GM19240 (cell line): ENCODE results near the gene ZNF300.
A peak's percentile ranks its signal among the peaks of the same experiment; 100 is the strongest.
"Not testable (repeated sequence)": the region's sequence is repeated elsewhere in the genome, so short reads cannot be mapped to it uniquely, and the experiment has no call there.

Experiments used
- DNase-seq: peaks from one replicate; pipeline ENCODE4 v3.0.0; 2011; ENCODE audit warnings: low spot score; ENCODE audit not compliant: insufficient read length

ZNF300 gene

DNA sequence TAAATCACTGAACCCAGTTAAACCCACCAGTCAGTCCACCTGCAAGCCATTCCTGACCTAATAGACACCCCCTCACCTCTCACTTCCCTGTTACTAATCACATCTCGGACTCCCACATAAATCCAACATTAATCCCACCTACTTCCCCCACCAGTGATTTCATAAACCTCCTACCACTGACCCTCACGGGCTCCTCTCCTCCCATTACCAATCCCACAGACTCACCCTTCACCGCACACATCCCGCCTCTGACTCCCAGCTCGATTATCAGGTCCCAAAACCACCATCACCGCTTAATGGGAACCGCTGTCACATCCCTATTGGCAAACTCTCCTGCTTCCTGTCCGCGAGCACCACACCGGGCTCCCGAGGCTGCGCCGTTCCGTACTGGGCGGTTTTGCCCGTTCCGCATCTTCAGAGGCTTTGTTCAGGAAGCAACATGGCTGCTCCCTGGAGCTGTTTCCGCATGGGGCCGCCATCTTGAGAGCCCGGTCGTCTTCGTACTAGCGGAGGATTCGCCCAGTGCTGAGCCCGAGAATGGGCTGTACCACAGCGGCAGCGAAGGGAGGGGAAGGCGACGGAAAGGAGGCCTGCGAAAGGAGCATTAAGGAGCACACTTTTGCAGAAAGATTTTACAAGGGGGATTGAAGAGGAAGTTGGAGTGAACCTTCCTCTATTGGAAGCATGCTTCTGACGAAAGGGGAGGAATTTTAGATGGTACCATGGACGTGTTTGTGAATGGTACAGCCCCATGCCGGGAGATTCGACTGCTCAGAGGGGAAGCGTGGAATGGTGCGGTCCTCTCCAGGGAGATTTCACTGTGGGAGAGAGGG is at the start of gene ZNF300:
ZNF300 (minus strand) TSS at position 502 of the 833 bp plus-strand sequence. CDS start 1,825 bp downstream, outside the sequence.
- DNase-seq = no peak

DNA sequence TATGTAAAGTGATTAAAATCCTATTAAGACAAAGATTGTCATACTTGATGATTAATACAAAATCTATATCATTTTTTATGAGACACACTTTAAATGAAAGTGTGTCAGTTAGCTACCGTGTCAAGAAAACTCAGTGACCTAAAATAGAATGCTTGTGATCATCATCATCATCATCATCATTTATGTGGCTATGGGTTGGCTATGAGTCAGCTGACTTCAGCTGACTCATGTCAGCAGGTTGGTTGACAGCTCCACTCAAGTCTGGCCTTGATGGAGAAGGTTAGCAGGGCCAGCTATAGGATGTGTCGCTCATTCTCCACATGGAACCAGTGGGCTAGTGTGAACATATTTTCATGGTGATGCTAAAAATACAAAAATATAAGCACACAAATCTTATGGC is 43.8 kb upstream of the ZNF300 start:
- no peak for DNase-seq

DNA sequence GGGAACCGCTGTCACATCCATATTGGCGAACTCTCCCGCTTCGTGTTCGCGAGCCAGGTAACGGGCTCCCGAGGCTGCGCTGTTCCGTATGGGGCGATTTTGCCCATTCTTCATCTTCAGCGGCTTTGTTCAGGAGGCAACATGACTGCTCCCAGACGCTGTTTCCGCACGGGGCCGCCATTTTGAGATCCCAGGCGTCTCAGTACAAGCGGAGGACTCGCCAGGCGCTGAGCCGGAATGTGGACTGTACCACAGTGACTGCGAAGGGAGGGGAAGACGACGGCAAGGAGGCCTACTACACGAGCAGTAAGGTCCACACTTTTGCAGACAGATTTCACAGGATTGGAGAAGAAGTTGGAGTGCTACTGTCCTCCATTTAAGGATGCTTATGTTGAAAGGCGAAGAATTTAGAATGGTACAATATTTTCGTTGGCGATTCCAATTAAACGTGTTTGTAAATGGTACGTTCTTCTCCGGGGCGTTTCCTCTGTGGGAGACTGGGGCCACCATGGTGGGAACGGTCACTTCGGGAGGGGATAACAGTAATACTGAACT is 41.6 kb upstream of the ZNF300 start:
- DNase-seq = no peak

DNA sequence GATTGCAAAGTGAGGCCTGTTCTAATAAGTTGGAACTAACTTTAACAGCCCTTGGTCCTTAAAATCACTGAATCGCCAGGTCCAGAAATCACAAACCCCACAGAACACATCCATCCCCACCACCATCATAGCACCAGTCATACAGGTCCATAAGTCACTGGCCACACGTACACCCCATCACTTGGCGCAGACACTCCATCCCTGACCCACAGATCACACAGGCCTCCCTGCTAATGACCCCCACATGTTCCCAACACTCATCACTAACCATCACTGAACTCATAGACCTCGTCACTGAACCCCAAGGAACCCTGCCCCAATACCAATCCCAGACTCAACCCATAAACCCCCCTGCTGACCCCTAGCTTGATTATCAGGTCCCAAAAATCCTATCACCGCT is 41.2 kb upstream of the ZNF300 start:
- DNase-seq = no peak

DNA sequence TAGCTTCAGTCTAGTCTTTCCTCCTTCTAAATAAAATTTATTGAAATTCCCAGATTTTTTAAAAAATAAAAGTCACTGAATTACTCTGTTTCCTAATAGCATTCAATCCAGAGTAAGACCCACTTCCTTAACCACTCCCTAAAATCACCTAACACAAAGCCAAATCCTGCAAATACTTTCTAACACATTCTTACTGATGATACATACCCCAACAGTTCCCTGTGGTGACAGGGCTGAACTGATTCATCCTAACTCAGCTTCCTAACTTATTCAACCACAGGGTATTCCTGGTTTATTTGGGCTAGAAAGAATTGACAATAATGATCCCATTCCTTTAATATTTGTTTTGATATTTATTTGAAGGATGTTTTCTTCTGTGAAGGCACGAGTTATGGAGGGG is 40.7 kb upstream of the ZNF300 start:
- DNase-seq = no peak

DNA sequence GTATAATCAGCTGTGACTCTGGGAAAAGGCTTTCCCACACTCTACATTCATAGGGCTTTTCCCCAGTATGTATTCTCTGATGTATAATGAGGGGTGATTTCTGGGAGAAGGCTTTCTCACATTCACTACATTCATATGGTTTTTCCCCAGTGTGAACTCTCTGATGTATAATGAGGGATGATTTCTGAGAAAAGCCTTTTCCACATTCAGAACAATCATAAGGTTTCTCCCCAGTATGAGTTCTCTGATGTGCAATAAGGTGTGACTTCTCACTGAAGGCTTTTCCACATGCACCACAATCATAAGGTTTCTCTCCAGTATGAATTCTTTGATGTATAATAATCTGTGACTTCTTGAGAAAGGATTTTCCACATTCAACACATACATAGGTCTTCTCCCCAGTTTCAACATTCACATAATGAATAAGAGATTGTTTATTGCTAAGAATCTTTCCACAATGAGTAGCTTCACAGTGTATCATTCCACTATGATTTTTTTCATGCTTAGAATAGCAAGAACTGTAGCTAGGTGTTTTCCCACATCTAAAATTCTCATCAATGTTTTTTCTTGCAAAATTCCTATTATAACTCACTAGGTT is 26.7 kb upstream of the ZNF300 start:
- DNase-seq = no peak

DNA sequence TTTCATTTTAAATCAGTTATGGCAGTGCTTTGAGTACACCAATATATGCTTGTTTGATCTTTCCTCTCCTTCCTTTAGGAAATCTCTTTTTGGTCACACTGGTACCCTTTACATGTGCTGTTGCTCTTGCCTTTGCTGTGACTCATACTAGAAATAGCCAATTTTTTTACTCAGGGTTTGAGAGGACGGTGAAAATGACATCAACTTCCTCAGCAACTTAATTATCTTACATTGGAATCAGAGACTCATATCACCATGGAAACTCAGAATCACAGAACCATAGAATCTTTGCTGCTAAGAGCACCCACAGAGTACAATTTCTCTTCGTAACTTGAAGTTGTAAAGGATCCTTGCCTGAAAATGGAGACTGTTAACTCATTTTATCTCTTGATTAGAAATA is 13.8 kb upstream of the ZNF300 start:
- no peak for DNase-seq

DNA sequence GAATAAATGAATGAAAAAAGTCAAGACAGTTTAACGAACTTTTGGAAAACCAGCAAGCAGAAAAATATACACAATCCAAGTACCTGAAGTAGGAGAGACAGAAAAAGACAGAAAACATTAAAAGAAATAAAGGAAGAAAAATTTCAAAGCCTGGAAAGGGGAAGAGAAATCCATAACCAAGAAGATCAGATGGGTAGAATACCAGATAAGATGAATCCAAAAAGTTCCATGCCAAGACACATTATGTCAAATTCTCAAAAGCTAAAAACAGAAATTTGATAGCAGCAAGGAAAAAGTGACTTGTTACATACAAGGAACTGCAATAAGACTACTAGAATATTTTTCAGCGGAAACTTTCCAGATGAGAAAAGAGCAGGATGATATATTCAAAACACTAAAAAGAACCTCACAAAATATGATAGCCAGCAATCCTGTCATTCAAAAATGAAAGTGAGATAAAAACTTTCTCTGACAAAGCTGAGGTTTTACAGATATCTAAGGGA is 7.6 kb upstream of the ZNF300 start:
- DNase-seq = no peak

DNA sequence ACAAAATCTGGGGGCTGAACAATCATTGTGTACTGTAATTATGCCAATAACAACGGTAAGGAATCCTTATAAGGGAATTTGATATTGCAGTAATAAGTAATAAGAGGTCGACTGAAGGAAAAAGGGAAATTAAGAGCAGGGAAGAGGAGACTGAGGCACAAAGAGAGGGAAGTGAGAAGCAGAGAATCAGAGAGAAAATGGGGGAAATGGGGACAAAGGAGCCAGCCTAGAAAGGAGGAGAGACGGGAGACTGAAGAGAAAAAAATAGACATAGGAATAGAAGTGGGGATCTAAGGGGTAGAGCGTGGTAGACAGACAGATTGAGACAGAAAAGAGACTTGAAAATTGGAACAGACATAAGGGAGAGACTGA is 518 bp upstream of the ZNF300 start:
- no peak for DNase-seq

DNA sequence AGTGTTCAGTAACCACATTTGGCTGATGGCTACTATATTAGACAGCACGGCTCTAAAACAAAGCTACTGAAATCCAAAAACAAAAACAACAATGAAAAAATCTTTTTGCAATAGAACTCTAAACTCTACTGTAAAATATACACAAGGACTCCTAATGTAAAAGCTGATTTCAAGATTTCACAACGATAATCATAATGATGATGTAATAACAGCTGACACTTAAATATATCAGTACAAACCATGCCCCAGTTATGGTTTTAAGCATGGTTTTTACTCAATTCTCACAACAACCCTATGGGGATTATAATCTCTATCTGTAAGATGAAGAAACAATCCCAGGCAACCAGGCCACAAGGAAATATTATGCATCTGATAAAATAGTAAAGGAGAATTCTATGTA is 3.3 kb downstream of the ZNF300 start:
- DNase-seq = no peak

DNA sequence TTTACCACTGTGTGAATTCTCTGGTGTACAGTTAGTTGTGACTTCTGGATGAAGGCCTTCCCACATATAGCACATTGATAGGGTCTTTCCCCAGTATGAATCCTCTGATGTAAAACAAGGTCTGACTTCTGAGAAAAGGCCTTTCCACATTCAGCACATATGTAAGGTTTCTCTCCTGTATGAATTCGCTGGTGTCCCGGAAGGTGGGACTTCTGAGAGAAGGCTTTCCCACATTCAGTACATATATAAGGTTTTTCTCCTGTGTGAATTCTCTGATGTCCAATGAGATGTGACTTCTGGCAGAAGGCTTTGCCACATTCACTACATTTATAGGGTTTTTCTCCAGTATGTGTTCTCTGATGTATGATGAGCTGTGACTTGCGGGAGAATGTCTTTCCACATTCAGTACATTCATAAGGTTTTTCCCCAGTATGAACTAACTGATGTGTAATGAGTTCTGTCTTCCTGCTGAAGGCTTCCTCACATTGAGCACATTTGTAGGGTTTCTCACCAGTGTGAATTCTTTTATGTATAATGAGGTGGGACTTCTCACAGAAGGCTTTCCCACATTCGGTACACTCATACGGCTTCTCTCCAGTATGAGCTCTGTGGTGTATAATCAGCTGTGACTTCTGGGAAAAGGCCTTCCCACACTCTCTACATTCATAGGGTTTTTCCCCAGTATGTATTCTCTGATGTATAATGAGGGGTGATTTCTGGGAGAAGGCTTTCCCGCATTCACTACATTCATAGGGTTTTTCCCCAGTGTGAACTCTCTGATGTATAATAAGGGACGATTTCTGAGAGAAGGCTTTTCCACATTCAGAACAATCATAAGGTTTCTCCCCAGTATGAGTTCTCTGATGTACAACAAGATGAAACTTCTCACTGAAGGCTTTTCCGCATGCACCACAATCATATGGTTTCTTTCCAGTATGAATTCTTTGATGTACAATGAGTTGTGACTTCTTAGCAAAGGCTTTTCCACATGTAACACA is 9.1 kb downstream of the ZNF300 start:
- no peak for DNase-seq

DNA sequence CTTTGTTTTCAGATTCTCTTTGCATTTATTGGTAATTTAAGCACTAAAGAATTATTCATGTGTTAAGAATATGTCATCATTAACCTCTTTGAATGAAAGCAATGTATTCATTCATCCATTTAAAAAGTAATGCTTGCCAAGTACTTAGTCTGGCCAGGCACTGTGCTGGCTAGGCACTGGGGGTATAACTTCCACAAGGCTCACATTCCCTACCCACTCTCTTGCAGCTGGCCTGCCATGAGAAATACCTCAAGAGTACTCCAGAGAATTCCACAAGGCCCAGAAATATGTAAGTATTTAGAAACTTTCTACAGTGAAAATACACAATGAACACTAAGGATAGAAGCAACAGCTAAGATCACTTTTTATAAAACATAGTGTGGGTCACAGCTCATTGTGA is 25.4 kb downstream of the ZNF300 start:
- no peak for DNase-seq

DNA sequence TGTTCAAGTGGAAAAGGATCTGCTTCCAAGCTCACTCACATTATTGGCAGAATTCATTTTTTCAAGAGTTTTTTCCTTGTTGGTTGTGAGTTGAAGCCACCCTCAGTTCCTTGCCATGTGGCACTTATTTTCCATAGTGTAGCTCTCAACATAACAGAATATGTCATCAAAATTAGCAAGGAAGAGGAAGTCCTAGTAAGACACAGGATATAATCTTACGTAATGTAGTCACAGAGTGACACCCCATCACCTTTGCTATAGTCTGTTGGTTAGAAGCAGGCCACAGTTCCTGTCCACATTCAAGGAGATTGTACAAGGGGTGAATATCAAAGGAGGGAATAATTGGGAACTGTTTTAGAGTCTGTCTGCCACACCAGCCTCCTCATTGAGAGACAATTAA is 42.7 kb downstream of the ZNF300 start:
- DNase-seq = no peak

DNA sequence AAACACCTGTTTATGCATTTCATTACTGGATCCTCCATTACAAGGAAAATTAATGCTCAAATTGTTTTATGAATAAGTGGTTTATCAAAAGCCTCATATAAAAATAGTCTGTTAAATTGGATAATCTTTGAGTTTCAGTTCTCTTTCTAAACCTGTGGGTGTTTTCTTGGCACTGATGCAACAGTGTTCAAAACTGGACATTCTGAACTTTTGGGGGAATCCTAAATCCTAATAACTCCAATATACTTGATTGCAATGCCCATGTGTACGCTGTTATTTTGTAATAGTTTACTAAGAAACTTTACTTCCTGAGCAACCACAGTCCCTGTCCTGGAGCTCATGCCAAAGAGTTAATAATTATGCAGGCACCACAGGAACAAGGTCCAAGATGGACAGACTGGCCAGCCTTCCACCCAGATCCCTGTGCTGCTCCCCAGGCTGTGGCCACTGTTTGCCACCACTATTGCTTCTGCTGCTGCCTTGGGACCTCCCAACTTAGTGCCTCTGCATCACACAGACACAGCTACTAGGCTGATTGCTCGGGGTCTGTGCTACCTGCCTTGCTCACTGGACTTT is 44.4 kb downstream of the ZNF300 start:
- no peak for DNase-seq

DNA sequence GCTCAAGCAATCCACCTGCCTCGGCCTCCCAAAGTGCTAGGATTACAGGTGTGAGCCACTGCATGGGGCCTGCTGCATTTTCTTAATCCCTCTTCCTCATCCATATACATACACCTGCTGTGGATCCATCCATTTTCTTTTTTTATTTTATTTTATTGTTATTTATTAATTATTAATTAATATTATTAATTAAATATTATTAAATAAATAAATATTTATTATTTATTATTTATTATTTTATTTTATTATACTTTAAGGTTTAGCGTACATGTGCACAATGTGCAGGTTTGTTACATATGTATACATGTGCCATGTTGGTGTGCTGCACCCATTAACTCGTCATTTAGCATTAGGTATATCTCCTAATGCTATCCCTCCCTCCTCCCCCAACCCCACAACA is 48.1 kb downstream of the ZNF300 start:
- not testable (repeated sequence) for DNase-seq

DNA sequence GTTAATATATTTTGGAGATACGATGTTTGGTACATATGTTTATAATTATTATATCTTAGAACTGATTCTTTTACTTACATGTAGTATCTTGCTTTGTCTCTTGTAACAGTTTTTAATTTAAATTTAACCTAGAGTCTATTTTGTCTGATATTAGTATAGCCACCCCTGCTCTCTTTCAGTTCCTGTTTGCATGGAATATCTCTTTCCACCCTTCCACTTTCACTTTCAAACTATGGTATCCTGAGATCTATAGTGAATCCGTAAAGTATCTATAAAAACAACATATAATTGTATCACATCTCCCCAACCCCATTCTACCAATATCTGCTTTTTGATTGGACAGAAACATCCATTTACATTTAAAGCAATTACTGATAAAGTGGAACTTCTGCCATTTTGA is 51.2 kb downstream of the ZNF300 start:
- no peak for DNase-seq

DNA sequence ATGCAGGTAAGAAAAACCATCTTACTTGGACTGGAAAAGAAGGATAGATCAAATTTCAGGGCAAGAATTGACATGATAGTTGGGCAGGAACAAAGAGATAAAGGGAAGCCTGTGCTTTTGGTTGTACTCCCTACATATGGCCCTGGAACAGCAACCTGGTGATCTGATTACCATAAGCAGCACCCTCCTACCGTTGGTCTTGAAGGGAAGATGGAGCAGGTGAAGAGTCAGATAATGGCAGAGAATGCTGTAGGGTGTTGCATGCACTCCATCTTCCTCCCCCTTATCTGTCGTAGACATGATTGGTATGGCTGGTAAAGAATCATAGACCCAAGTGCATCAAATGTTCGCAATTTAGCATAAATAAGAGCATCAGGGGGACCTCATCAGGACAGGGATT is 53.7 kb downstream of the ZNF300 start:
- no peak for DNase-seq

DNA sequence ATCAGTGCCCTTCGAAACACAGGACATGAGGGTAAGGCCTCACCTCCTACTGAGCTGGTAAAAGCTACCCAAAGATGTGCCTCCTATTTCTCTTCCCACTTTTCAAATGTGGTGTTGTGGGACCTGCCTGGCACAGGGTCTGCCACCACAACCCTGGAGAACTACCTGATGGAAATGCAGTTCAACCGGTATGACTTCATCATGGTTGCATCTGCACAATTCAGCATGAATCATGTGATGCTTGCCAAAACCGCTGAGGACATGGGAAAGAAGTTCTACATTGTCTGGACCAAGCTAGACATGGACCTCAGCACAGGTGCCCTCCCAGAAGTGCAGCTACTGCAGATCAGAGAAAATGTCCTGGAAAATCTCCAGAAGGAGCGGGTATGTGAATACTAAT is 56.5 kb downstream of the ZNF300 start:
- DNase-seq = no peak

DNA sequence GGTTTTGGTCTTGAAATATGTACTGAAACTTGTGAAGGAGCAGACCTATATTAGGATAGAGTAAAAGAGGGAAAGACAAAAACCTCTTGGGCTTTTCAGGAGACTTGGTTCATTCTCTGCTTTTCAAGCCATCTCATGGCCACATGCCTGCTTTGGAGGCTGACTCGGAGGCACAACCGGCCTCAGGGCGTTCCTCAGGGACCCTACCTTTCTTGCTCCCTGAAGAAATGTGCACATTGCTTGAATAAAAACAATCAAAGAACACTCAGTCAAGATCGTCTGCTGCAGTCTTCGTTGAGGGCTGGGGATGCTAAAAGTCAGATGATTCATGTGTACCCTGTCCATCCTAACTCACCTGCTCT is 57.5 kb downstream of the ZNF300 start:
- DNase-seq = no peak

DNA sequence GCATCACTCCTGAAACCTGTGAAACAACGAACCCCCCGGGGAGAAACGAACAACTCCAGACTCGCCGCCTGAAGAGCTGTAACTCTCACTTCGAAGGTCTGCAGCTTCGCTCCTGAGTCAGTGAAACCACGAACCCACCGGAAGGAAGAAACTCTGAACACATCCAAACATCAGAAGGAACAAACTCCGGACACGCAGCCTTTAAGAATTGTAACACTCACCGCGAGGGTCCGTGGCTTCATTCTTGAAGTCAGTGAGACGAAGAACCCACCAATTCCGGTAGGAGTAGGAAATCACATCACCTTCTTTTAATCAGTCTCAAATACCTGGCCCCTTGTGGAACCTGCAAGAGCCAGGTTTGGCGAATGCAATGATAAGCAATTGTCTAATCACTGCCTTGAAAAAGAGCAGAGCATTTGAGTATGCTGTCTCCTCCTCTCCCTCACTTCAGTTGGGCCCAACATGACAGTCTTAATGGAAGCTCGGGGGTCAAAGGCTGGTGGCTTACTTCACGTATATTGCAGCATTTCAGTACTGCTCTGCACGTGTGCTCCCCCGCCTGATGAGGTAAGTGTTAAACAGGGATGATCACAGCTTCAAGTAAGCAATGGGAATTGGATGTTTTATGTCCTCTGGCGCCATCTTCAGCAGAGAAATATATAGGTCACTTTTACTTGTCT is 58.0 kb downstream of the ZNF300 start:
- DNase-seq = peak; percentile 24

DNA sequence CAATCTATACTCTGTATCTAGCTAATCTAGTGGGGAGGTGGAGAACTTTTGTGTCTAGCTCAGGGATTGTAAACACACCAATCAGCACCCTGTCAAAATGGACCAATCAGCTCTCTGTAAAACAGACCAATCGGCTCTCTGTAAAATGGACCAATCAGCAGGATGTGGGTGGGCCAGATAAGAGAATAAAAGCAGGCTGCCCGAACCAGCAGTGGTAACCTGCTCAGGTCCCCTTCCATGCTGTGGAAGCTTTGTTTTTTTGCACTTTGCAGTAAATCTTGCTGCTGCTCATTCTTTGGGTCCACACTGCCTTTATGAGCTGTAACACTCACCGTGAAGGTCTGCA is 58.5 kb downstream of the ZNF300 start, which contains the start of gene IRGM:
IRGM (plus strand) TSS at position 214 of the 346 bp plus-strand sequence. CDS start 1,603 bp downstream, outside the sequence.
- DNase-seq = not testable (repeated sequence)
